Panc1 (cell line): ENCODE measurements around the gene ESRRA. TPM values are rescaled to one million over a fixed set of nuclear protein-coding genes. Genes with fewer than 3 reads are reported as not detected.

Experiments used
- ATAC-seq: fragments of 200-7000 bp; cut with Tn5 transposase; 2 replicates; pipeline ENCODE4 v1.9.1; 2020; ENCODE audit warnings: mild to moderate bottlenecking, moderate library complexity
- BruUV-seq: library from RNA; stranded (reverse); fragments of 400-500 nt; replicated peaks from 2 replicates; lab custom pipeline; 2021; lab: Mats Ljungman, UMichigan
- CTCF ChIA-PET: fragments of 300-600 bp; sonication (Branson Sonifier 250); formaldehyde crosslinking; loops from one replicate; lab custom pipeline; 2022; ENCODE audit warnings: antibody characterized with exemption; lab: Charles Lee
- POLR2A ChIA-PET: fragments of 300-600 bp; sonication (Branson Sonifier 250); formaldehyde crosslinking; loops from one replicate; lab custom pipeline; 2022; ENCODE audit warnings: antibody characterized with exemption; lab: Charles Lee
- DNase-seq: peaks from one replicate; pipeline ENCODE4 v3.0.0-alpha.2; 2010; ENCODE audit warnings: low read depth, low spot score
- H3K27ac ChIP-seq: 2 replicates; pipeline ENCODE4 v1.5.1; 2011; ENCODE audit warnings: mild to moderate bottlenecking, low read length, inconsistent platforms
- H3K27me3 ChIP-seq: fragments of 200-500 bp; sonication (Bioruptor generic); 2 replicates; pipeline ENCODE4 v1.6.0; 2014; ENCODE audit warnings: low read length, inconsistent platforms; ENCODE audit not compliant: control insufficient read depth, insufficient read depth
- H3K36me3 ChIP-seq: fragments of 200-500 bp; sonication (Bioruptor generic); 2 replicates; pipeline ENCODE4 v1.5.1; 2014; ENCODE audit warnings: inconsistent platforms, mild to moderate bottlenecking, low read length, moderate library complexity; ENCODE audit not compliant: control insufficient read depth, insufficient read depth
- H3K4me1 ChIP-seq: 2 replicates; pipeline ENCODE4 v1.5.1; 2011; ENCODE audit warnings: inconsistent platforms, mild to moderate bottlenecking, low read length, moderate library complexity; ENCODE audit not compliant: control insufficient read depth, insufficient read depth
- H3K4me3 ChIP-seq, 2 experiments: 2 replicates each; pipeline ENCODE4 v1.5.1; 2011 to 2012; ENCODE audit warnings: low read depth in 2 of 2, low read length in 2 of 2, mild to moderate bottlenecking in 2 of 2, inconsistent platforms in 1 of 2, moderate library complexity in 1 of 2
- H3K9me3 ChIP-seq: fragments of 200-500 bp; sonication (Bioruptor generic); 2 replicates; pipeline ENCODE4 v1.5.1; 2014; ENCODE audit warnings: low read depth, mild to moderate bottlenecking, inconsistent platforms, low read length, moderate library complexity; ENCODE audit not compliant: control insufficient read depth, insufficient read depth
- CTCF ChIP-seq: fragments of 450-650 bp; IDR thresholded peaks from 2 replicates; pipeline ENCODE4 v1.5.1; 2017; ENCODE audit warnings: mild to moderate bottlenecking
- POLR2AphosphoS5 ChIP-seq: IDR thresholded peaks from 2 replicates; pipeline ENCODE4 v1.6.1; 2012; ENCODE audit warnings: mild to moderate bottlenecking, low read depth, low read length, moderate library complexity
- SIN3A ChIP-seq: IDR thresholded peaks from 2 replicates; pipeline ENCODE4 v1.6.1; 2012; ENCODE audit warnings: low read depth, mild to moderate bottlenecking, low read length, moderate library complexity, borderline replicate concordance; ENCODE audit not compliant: insufficient read depth
- TCF7L2 ChIP-seq: IDR thresholded peaks from 2 replicates; pipeline ENCODE4 v1.6.1; 2011; ENCODE audit warnings: mild to moderate bottlenecking, low read depth, low read length, inconsistent platforms
- in situ Hi-C: cut with HindIII; loops from 2 replicates; pipeline ENCODE4 v1.10.0; 2016; ENCODE audit warnings: low sequenced_read_pairs, low pct_unique_long_range_greater_than_20kb
- intact Hi-C: fragments of 100-400 bp; cut with micrococcal nuclease; formaldehyde crosslinking; loops from one replicate; pipeline ENCODE4 v1.10.0; 2022; ENCODE audit not compliant: unreplicated experiment
- total RNA-seq: library from RNA; stranded (reverse); gene quantifications from one replicate; pipeline ENCODE4 v1.2.1, GENCODE V29; 2021; ENCODE audit not compliant: unreplicated experiment
- TF ChIP-seq, protein P1 (sequence below), 2 experiments: IDR thresholded peaks; 2 replicates each; pipeline ENCODE4 v1.6.1; 2011 to 2012; ENCODE audit warnings: low read depth in 2 of 2, control low read depth in 1 of 2, low read length in 1 of 2, mild to moderate bottlenecking in 1 of 2, moderate library complexity in 1 of 2; ENCODE audit not compliant: insufficient read depth in 1 of 2

ESRRA gene
- total RNA-seq, 1 experiment from 2014 or later: 81.6 TPM

DNA sequence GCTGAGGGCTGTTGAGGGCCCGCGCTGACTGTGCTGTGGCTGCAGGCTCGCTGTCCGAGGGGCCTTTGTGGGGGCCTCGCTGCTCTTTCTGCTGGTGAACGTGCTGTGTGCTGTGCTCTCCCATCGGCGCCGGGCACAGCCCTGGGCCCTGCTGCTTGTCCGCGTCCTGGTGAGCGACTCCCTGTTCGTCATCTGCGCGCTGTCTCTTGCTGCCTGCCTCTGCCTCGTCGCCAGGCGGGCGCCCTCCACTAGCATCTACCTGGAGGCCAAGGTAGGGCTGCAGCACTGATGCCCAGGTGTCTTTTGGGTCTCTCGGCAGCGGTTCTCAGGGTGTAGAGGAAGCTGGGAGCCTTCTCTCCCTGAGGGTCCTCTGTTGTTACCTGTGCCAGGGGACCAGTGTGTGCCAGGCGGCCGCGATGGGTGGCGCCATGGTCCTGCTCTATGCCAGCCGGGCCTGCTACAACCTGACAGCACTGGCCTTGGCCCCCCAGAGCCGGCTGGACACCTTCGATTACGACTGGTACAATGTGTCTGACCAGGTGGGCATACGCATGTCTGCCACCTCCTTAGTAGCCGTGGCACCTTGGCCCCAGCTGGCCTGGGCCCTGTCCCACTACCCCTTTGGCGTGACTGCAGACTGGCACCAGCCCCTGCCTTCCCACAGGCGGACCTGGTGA, 17.5 kb upstream of the ESRRA start:
- no TSS peak for BruUV-seq
- no peak for DNase-seq
- ChIA-PET POLR2A (no interaction called here), CTCF (interaction anchor here (1.5 kb wide), 1 partner anchor 13 kb away, joined by 5 read pairs; no protein-coding TSS in a partner anchor)
- Histone ChIP-seq H3K4me1 (peaks cover 31% of the 10 kb centered on the region), H3K27ac (no peak overlapping the region), H3K4me3 (no peak overlapping the region), H3K9me3 (no peaks in the 10 kb centered on the region), H3K36me3 (no peaks in the 10 kb centered on the region; the same call in 1 of the 2 replicates), H3K27me3 (no peaks in the 10 kb centered on the region; the same call in 1 of the 2 replicates)
- intact Hi-C loops: no loop called here
- no peak for TF ChIP-seq SIN3A
- TF ChIP-seq CTCF: no peak
- TF ChIP-seq, protein P1, sequence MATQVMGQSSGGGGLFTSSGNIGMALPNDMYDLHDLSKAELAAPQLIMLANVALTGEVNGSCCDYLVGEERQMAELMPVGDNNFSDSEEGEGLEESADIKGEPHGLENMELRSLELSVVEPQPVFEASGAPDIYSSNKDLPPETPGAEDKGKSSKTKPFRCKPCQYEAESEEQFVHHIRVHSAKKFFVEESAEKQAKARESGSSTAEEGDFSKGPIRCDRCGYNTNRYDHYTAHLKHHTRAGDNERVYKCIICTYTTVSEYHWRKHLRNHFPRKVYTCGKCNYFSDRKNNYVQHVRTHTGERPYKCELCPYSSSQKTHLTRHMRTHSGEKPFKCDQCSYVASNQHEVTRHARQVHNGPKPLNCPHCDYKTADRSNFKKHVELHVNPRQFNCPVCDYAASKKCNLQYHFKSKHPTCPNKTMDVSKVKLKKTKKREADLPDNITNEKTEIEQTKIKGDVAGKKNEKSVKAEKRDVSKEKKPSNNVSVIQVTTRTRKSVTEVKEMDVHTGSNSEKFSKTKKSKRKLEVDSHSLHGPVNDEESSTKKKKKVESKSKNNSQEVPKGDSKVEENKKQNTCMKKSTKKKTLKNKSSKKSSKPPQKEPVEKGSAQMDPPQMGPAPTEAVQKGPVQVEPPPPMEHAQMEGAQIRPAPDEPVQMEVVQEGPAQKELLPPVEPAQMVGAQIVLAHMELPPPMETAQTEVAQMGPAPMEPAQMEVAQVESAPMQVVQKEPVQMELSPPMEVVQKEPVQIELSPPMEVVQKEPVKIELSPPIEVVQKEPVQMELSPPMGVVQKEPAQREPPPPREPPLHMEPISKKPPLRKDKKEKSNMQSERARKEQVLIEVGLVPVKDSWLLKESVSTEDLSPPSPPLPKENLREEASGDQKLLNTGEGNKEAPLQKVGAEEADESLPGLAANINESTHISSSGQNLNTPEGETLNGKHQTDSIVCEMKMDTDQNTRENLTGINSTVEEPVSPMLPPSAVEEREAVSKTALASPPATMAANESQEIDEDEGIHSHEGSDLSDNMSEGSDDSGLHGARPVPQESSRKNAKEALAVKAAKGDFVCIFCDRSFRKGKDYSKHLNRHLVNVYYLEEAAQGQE (IDR thresholded peaks at IDR 0.05; ENCODE audit: insufficient read depth in 1 of 2, low read depth in 2 of 2, low read length in 1 of 2): no peak
- no peak for TF ChIP-seq TCF7L2
- in situ Hi-C loops: no loop called here
- no peak for ATAC-seq

DNA sequence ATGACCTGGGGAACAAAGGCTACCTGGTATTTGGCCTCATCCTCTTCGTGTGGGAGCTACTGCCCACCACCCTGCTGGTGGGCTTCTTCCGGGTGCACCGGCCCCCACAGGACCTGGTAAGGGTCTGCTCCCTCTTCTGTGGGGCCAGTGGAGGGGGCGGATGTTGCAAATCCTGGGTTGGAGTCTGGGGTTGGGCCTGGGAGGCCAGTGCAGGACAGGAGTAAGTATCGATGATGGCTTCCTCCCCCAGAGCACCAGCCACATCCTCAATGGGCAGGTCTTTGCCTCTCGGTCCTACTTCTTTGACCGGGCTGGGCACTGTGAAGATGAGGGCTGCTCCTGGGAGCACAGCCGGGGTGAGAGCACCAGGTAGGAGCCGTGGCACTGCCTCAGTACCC, 17.0 kb upstream of the ESRRA start:
- no peaks in the 10 kb centered on the region for H3K9me3 ChIP-seq
- H3K4me1 ChIP-seq: peaks cover 29% of the 10 kb centered on the region
- intact Hi-C loops: no loop called here
- no peaks in the 10 kb centered on the region; the same call in 1 of the 2 replicates for H3K27me3 ChIP-seq
- CTCF ChIA-PET: interaction anchor here (1.0 to 1.5 kb wide), 2 partner anchors 12 to 82 kb away, joined by 5 read pairs; no protein-coding TSS in a partner anchor
- no TSS peak for BruUV-seq
- ATAC-seq (no peak), DNase-seq (no peak)
- TF ChIP-seq SIN3A (no peak), TCF7L2 (no peak), POLR2AphosphoS5 (no peak), CTCF (no peak)
- POLR2A ChIA-PET: no interaction called here
- H3K4me3 ChIP-seq: no peak overlapping the region
- in situ Hi-C loops: no loop called here
- H3K36me3 ChIP-seq: no peaks in the 10 kb centered on the region; the same call in 1 of the 2 replicates
- H3K27ac ChIP-seq: no peak overlapping the region
